T47D (cell line): ENCODE data around the gene AKT1S1.

Experiments used
- DNase-seq, 2 experiments: peaks; one replicate each; pipeline versions ENCODE4 v3.0.0 to v3.0.0-alpha.2; 2011 to 2012; ENCODE audit warnings: low read depth in 1 of 2, low spot score in 1 of 2
- JUND ChIP-seq: IDR thresholded peaks from 2 replicates; pipeline ENCODE4 v1.6.1; 2012; ENCODE audit warnings: low read depth
- in situ Hi-C: cut with HindIII; loops from 2 replicates; pipeline ENCODE4 v1.10.0; 2016; ENCODE audit warnings: low sequenced_read_pairs, low pct_unique_long_range_greater_than_20kb

The AKT1S1 gene

GRCh38 chr19:49884760-49885159 is 7.6 kb upstream of the AKT1S1 start:
- in situ Hi-C loops = no loop called here
- no peak for DNase-seq
- TF ChIP-seq JUND = no peak

GRCh38 chr19:49884109-49884508 is 7.0 kb upstream of the AKT1S1 start:
- in situ Hi-C loops = no loop called here
- no peak for TF ChIP-seq JUND
- DNase-seq = no peak

DNA sequence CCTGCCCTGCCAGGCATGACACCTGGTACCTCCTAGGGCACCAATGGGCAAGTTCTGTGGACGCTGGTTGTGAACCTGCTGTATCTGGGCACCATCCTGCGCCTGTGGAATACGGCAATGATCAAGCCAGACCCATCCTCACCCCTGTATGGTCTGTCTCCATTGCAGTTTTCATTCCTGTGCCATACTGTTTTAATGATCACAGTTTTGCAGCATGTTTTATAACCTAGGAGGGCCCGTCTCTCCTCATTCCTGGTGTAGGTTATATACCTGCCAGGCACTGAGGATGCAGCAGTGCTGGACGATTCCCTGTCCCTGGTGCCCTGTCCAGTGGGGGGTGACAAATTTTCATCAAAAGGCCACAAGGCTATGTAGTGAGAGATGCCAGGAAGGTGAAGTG is 5.9 kb upstream of the AKT1S1 start:
- no peak for DNase-seq
- in situ Hi-C loops = no loop called here
- no peak for TF ChIP-seq JUND

DNA sequence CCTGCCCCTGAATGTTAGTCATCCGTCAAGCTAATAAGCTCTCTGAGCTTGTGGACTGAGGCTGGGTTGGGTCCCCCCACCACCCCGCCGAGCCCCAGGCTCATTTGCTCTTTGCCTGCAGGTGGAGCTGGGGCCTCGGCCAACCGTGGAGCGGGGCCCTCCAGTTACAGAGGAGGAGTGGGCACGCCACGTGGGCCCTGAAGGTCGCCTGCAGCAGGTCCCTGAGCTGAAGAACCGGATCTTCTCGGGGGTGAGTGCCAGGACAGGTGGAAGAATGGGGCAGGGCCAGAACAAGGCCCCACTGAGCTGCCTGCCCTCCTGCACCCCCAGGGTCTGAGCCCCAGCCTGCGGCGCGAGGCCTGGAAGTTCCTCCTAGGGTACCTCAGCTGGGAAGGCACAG is 5.5 kb upstream of the AKT1S1 start:
- DNase-seq = no peak
- no peak for TF ChIP-seq JUND

GRCh38 chr19:49881672-49882394 is 4.7 kb upstream of the AKT1S1 start:
- in situ Hi-C loops = no loop called here
- TF ChIP-seq JUND = no peak
- DNase-seq = peak in 1 of 2 experiments; percentile 36

More for the DNA sequence above, 5.5 kb upstream of the AKT1S1 start:
- in situ Hi-C loops = no loop called here

- TF ChIP-seq JUND = no peak
- DNase-seq = no peak
- in situ Hi-C loops = no loop called here
These were observed 4.0 kb upstream of the AKT1S1 start for GRCh38 chr19:49881186-49881585.

DNA sequence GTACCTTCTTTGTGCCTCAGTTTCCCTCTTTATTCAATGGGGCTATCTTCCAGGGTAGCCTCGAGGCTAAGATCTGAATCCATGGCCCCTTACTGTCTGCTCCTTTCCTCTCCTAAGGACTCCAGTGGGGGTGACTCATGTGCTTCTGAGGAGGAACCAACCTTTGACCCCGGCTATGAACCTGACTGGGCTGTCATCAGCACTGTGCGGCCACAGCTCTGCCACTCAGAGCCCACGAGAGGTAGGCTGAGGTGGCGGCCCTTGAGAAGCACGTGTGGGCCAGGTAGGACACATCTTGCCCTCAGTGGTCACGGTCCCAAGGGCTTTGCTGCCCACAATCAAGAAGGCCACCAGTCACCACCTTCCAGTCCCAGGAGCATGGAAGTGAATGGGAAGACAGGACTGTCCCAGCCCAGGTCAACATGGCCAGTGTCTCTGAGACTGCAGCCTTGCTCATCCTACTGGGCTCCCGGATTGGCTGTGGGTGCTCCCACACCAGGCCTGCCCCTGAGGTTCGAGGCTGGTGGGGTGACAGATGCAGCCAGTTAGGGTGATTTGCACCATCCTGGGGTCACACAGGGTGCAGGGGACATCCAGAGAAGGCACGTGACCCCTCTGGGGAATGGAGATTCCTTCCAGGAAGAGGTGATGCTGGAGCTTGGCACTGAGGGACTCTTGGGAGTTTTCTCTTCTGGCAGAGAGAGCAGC is 3.2 kb upstream of the AKT1S1 start:
- in situ Hi-C loops = no loop called here
- TF ChIP-seq JUND = no peak
- DNase-seq = no peak

- in situ Hi-C loops = no loop called here
- no peak for TF ChIP-seq JUND
- DNase-seq = no peak
These were observed 2.2 kb upstream of the AKT1S1 start for GRCh38 chr19:49879243-49879963.

GRCh38 chr19:49878744-49879070 is 1.6 kb upstream of the AKT1S1 start:
- in situ Hi-C loops = no loop called here
- no peak for DNase-seq
- TF ChIP-seq JUND = no peak

DNA sequence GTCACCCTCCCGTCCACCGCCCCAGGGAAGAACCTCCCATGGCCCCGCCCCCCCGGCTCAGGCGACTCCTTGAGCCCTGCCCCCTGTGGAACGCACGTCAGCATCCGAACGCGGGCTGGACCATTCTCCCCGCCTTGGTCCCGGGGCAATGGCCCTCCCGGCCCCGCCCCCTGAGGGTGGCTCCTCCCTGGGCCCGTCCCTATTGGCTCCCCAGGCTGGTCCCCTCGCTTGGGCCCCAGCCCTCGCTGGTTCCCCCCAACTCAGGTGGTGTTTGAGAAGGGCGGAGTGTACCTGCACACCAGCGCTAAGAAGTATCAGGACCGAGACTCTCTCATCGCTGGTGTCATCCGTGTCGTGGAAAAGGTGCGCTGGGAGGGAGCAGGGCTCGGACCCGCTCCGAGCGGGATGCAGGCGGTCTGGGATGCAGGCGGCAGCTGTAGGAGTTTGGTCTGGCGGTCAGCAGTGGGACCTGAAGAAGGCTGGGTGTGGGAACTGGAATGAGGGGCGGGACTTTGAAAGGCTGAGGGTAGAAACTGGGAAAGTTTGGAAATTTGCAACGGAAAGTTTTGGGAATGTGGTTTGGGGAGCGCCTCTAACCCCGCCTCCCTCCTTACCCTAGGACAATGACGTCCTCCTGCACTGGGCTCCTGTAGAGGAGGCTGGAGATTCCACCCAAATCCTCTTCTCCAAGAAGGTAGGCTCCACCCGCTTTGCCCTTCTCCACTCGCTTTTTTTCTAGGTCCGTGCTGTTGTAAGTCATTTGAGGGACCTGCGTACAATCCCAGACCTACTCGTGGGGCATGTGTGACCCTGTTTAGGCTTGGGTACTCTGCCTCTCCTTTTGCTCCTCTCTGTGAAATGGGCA is 956 bp upstream of the AKT1S1 start:
- in situ Hi-C loops = no loop called here
- DNase-seq = peak; percentile 89 to 97

GRCh38 chr19:49876422-49877019 is 634 bp downstream of the AKT1S1 start:
- TF ChIP-seq JUND = no peak
- DNase-seq = peak in 1 of 2 experiments; percentile 98
- in situ Hi-C loops = no loop called here

More for the DNA sequence above, 956 bp upstream of the AKT1S1 start:
- TF ChIP-seq JUND = no peak

- no peak for DNase-seq
- in situ Hi-C loops = no loop called here
- TF ChIP-seq JUND = no peak
These were observed 1.2 kb downstream of the AKT1S1 start for GRCh38 chr19:49875857-49876421.
